ENCODE data around the gene ITGB3. TPM values are rescaled to one million over a fixed set of nuclear protein-coding genes. Genes with fewer than 3 reads are reported as not detected.
"Not testable (repeated sequence)": the region's sequence is repeated elsewhere in the genome, so short reads cannot be mapped to it uniquely, and the experiment has no call there.

ITGB3 gene
- polyA plus RNA-seq, 4 donors = 0.54 to 4.8 (median 2.2) TPM

- Histone ChIP-seq H3K4me1 (ENCODE audit: control insufficient read depth in 3 of 3, insufficient read depth in 2 of 3, low read depth in 1 of 3, low read length in 2 of 3) (peaks cover 2 to 11% (median 4%) of the 10 kb centered on the region in 3 donors), H3K9me3 (ENCODE audit: control insufficient read depth in 2 of 2, insufficient read depth in 1 of 2, low read depth in 1 of 2, low read length in 1 of 2) (no peaks in the 10 kb centered on the region), H3K27me3 (ENCODE audit: control insufficient read depth in 3 of 3, insufficient read depth in 3 of 3, low read length in 3 of 3) (peaks cover 0 to 36% (median 0%) of the 10 kb centered on the region in 3 donors), H3K36me3 (ENCODE audit: control insufficient read depth in 3 of 3, insufficient read depth in 2 of 3, low read depth in 1 of 3, low read length in 3 of 3) (no peaks in the 10 kb centered on the region), H3K4me3 (ENCODE audit: low read depth in 1 of 3, low read length in 3 of 3) (no peak overlapping the region), H3K27ac (ENCODE audit: low read depth in 1 of 3, low read length in 2 of 3) (peak overlapping the region in 1 of 3 donors; percentile 32)
- FAIRE-seq = no peak
- no peak for DNase-seq
- 42 to 49% (median 44%) methylated on average over 9 of the region's 9 CpGs for WGBS, 3 donors
These were observed 4.2 kb downstream of the ITGB3 start for GRCh38 chr17:47257651-47258339.

GRCh38 chr17:47262586-47262985, 9.0 kb downstream of the ITGB3 start:
- peaks cover 0 to 4% of the 10 kb centered on the region in 2 donors for H3K9me3 ChIP-seq (ENCODE audit: control insufficient read depth in 2 of 2, insufficient read depth in 1 of 2, low read depth in 1 of 2, low read length in 1 of 2)
- peaks cover 0 to 3% (median 0%) of the 10 kb centered on the region in 3 donors for H3K27me3 ChIP-seq (ENCODE audit: control insufficient read depth in 3 of 3, insufficient read depth in 3 of 3, low read length in 3 of 3)
- WGBS, 3 donors = 71 to 90% (median 87%) methylated on average over 7 of the region's 7 CpGs
- H3K4me1 ChIP-seq (ENCODE audit: control insufficient read depth in 3 of 3, insufficient read depth in 2 of 3, low read depth in 1 of 3, low read length in 2 of 3) = peaks cover 0 to 15% (median 6%) of the 10 kb centered on the region in 3 donors
- no peak for FAIRE-seq
- no peak overlapping the region for H3K27ac ChIP-seq (ENCODE audit: low read depth in 1 of 3, low read length in 2 of 3)
- DNase-seq = no peak
- H3K36me3 ChIP-seq (ENCODE audit: control insufficient read depth in 3 of 3, insufficient read depth in 2 of 3, low read depth in 1 of 3, low read length in 3 of 3) = no peaks in the 10 kb centered on the region
- H3K4me3 ChIP-seq (ENCODE audit: low read depth in 1 of 3, low read length in 3 of 3) = no peak overlapping the region

GRCh38 chr17:47264166-47264565, 10.5 kb downstream of the ITGB3 start:
- FAIRE-seq (no peak), DNase-seq (no peak)
- Histone ChIP-seq H3K27ac (ENCODE audit: low read depth in 1 of 3, low read length in 2 of 3) (no peak overlapping the region), H3K4me3 (ENCODE audit: low read depth in 1 of 3, low read length in 3 of 3) (no peak overlapping the region), H3K27me3 (ENCODE audit: control insufficient read depth in 3 of 3, insufficient read depth in 3 of 3, low read length in 3 of 3) (no peaks in the 10 kb centered on the region), H3K9me3 (ENCODE audit: control insufficient read depth in 2 of 2, insufficient read depth in 1 of 2, low read depth in 1 of 2, low read length in 1 of 2) (peaks cover 0 to 12% of the 10 kb centered on the region in 2 donors), H3K36me3 (ENCODE audit: control insufficient read depth in 3 of 3, insufficient read depth in 2 of 3, low read depth in 1 of 3, low read length in 3 of 3) (peaks cover 0 to 4% (median 0%) of the 10 kb centered on the region in 3 donors), H3K4me1 (ENCODE audit: control insufficient read depth in 3 of 3, insufficient read depth in 2 of 3, low read depth in 1 of 3, low read length in 2 of 3) (peaks cover 1 to 24% (median 7%) of the 10 kb centered on the region in 3 donors)
- 90 to 98% (median 95%) methylated on average over 2 of the region's 2 CpGs for WGBS, 3 donors

GRCh38 chr17:47265983-47266541, 12.4 kb downstream of the ITGB3 start:
- DNase-seq (peak; percentile 63 to 82), FAIRE-seq (no peak)
- WGBS, 3 donors = 73 to 94% (median 80%) methylated on average over 2 of the region's 2 CpGs
- no peaks in the 10 kb centered on the region for H3K27me3 ChIP-seq (ENCODE audit: control insufficient read depth in 3 of 3, insufficient read depth in 3 of 3, low read length in 3 of 3)
- peak overlapping the region in 1 of 3 donors; percentile 6 for H3K27ac ChIP-seq (ENCODE audit: low read depth in 1 of 3, low read length in 2 of 3)
- peaks cover 1 to 24% (median 7%) of the 10 kb centered on the region in 3 donors for H3K4me1 ChIP-seq (ENCODE audit: control insufficient read depth in 3 of 3, insufficient read depth in 2 of 3, low read depth in 1 of 3, low read length in 2 of 3)
- peaks cover 0 to 4% (median 0%) of the 10 kb centered on the region in 3 donors for H3K36me3 ChIP-seq (ENCODE audit: control insufficient read depth in 3 of 3, insufficient read depth in 2 of 3, low read depth in 1 of 3, low read length in 3 of 3)
- peaks cover 0 to 13% of the 10 kb centered on the region in 2 donors for H3K9me3 ChIP-seq (ENCODE audit: control insufficient read depth in 2 of 2, insufficient read depth in 1 of 2, low read depth in 1 of 2, low read length in 1 of 2)
- H3K4me3 ChIP-seq (ENCODE audit: low read depth in 1 of 3, low read length in 3 of 3) = no peak overlapping the region

- peak overlapping the region in 2 of 3 donors; percentile 58 to 60 for H3K27ac ChIP-seq (ENCODE audit: low read depth in 1 of 3, low read length in 2 of 3)
- FAIRE-seq (no peak), DNase-seq (no peak)
- H3K4me1 ChIP-seq (ENCODE audit: control insufficient read depth in 3 of 3, insufficient read depth in 2 of 3, low read depth in 1 of 3, low read length in 2 of 3) = peaks cover 1 to 24% (median 7%) of the 10 kb centered on the region in 3 donors
- peaks cover 0 to 4% (median 0%) of the 10 kb centered on the region in 3 donors for H3K36me3 ChIP-seq (ENCODE audit: control insufficient read depth in 3 of 3, insufficient read depth in 2 of 3, low read depth in 1 of 3, low read length in 3 of 3)
- no peak overlapping the region for H3K4me3 ChIP-seq (ENCODE audit: low read depth in 1 of 3, low read length in 3 of 3)
- WGBS, 3 donors = 76 to 87% (median 83%) methylated on average over 6 of the region's 6 CpGs
- H3K27me3 ChIP-seq (ENCODE audit: control insufficient read depth in 3 of 3, insufficient read depth in 3 of 3, low read length in 3 of 3) = no peaks in the 10 kb centered on the region
- peaks cover 0 to 13% of the 10 kb centered on the region in 2 donors for H3K9me3 ChIP-seq (ENCODE audit: control insufficient read depth in 2 of 2, insufficient read depth in 1 of 2, low read depth in 1 of 2, low read length in 1 of 2)
These were observed 13.2 kb downstream of the ITGB3 start for GRCh38 chr17:47266782-47267181.

- Histone ChIP-seq H3K4me1 (ENCODE audit: control insufficient read depth in 3 of 3, insufficient read depth in 2 of 3, low read depth in 1 of 3, low read length in 2 of 3) (peaks cover 1 to 24% (median 7%) of the 10 kb centered on the region in 3 donors), H3K4me3 (ENCODE audit: low read depth in 1 of 3, low read length in 3 of 3) (no peak overlapping the region), H3K36me3 (ENCODE audit: control insufficient read depth in 3 of 3, insufficient read depth in 2 of 3, low read depth in 1 of 3, low read length in 3 of 3) (peaks cover 0 to 4% (median 0%) of the 10 kb centered on the region in 3 donors), H3K9me3 (ENCODE audit: control insufficient read depth in 2 of 2, insufficient read depth in 1 of 2, low read depth in 1 of 2, low read length in 1 of 2) (peaks cover 0 to 13% of the 10 kb centered on the region in 2 donors), H3K27ac (ENCODE audit: low read depth in 1 of 3, low read length in 2 of 3) (peak overlapping the region in 2 of 3 donors; percentile 55 to 58), H3K27me3 (ENCODE audit: control insufficient read depth in 3 of 3, insufficient read depth in 3 of 3, low read length in 3 of 3) (no peaks in the 10 kb centered on the region)
- no peak for FAIRE-seq
- peak; percentile 16 to 30 for DNase-seq
- WGBS, 3 donors = 41 to 58% (median 57%) methylated on average over 1 of the region's 1 CpG
These were observed 13.8 kb downstream of the ITGB3 start for GRCh38 chr17:47267354-47267828.

- DNase-seq; H3K36me3 ChIP-seq (ENCODE audit: control insufficient read depth in 3 of 3, insufficient read depth in 2 of 3, low read depth in 1 of 3, low read length in 3 of 3); H3K4me3 ChIP-seq (ENCODE audit: low read depth in 1 of 3, low read length in 3 of 3); H3K27ac ChIP-seq (ENCODE audit: low read depth in 1 of 3, low read length in 2 of 3); FAIRE-seq; H3K27me3 ChIP-seq (ENCODE audit: control insufficient read depth in 3 of 3, insufficient read depth in 3 of 3, low read length in 3 of 3): not testable (repeated sequence)
- WGBS, 3 donors = 81 to 92% (median 85%) methylated on average over 3 of the region's 3 CpGs
- Histone ChIP-seq H3K9me3 (ENCODE audit: control insufficient read depth in 2 of 2, insufficient read depth in 1 of 2, low read depth in 1 of 2, low read length in 1 of 2) (peaks cover 0 to 13% of the 10 kb centered on the region in 2 donors), H3K4me1 (ENCODE audit: control insufficient read depth in 3 of 3, insufficient read depth in 2 of 3, low read depth in 1 of 3, low read length in 2 of 3) (peaks cover 1 to 24% (median 7%) of the 10 kb centered on the region in 3 donors)
These were observed 15.3 kb downstream of the ITGB3 start for GRCh38 chr17:47268964-47269363.

GRCh38 chr17:47269561-47270280, 16.1 kb downstream of the ITGB3 start:
- not testable (repeated sequence) for FAIRE-seq; H3K27me3 ChIP-seq (ENCODE audit: control insufficient read depth in 3 of 3, insufficient read depth in 3 of 3, low read length in 3 of 3); H3K4me3 ChIP-seq (ENCODE audit: low read depth in 1 of 3, low read length in 3 of 3); DNase-seq; H3K36me3 ChIP-seq (ENCODE audit: control insufficient read depth in 3 of 3, insufficient read depth in 2 of 3, low read depth in 1 of 3, low read length in 3 of 3)
- Histone ChIP-seq H3K4me1 (ENCODE audit: control insufficient read depth in 3 of 3, insufficient read depth in 2 of 3, low read depth in 1 of 3, low read length in 2 of 3) (peaks cover 1 to 24% (median 9%) of the 10 kb centered on the region in 3 donors), H3K9me3 (ENCODE audit: control insufficient read depth in 2 of 2, insufficient read depth in 1 of 2, low read depth in 1 of 2, low read length in 1 of 2) (peaks cover 0 to 13% of the 10 kb centered on the region in 2 donors), H3K27ac (ENCODE audit: low read depth in 1 of 3, low read length in 2 of 3) (peak overlapping the region in 1 of 3 donors; percentile 17)
